ENCODE data around the gene SOX13.

Gene SOX13

GRCh38 chr1:204114606-204115005, 41.7 kb downstream of the SOX13 start:
- no peak for DNase-seq
- no peak for TF ChIP-seq POLR2A (IDR thresholded peaks at IDR 0.05; ENCODE audit: low read length)
- no peak for TF ChIP-seq GATA1 (IDR thresholded peaks at IDR 0.05; ENCODE audit: low read depth, low read length)

GRCh38 chr1:204115116-204115515, 42.2 kb downstream of the SOX13 start:
- no peak for TF ChIP-seq GATA1 (IDR thresholded peaks at IDR 0.05; ENCODE audit: low read depth, low read length)
- no peak for TF ChIP-seq POLR2A (IDR thresholded peaks at IDR 0.05; ENCODE audit: low read length)

GRCh38 chr1:204116539-204116938, 43.6 kb downstream of the SOX13 start:
- DNase-seq = no peak
- TF ChIP-seq POLR2A (IDR thresholded peaks at IDR 0.05; ENCODE audit: low read length) (no peak), GATA1 (IDR thresholded peaks at IDR 0.05; ENCODE audit: low read depth, low read length) (no peak)

More at GRCh38 chr1:204115116-204115515, 42.2 kb downstream of the SOX13 start:
- DNase-seq = no peak

GRCh38 chr1:204121840-204122555, 49.1 kb downstream of the SOX13 start:
- no peak for DNase-seq
- no peak for TF ChIP-seq POLR2A (IDR thresholded peaks at IDR 0.05; ENCODE audit: low read length)
- TF ChIP-seq GATA1 (IDR thresholded peaks at IDR 0.05; ENCODE audit: low read depth, low read length) = no peak

GRCh38 chr1:204123376-204123775, 50.5 kb downstream of the SOX13 start:
- no peak for TF ChIP-seq POLR2A (IDR thresholded peaks at IDR 0.05; ENCODE audit: low read length)
- no peak for TF ChIP-seq GATA1 (IDR thresholded peaks at IDR 0.05; ENCODE audit: low read depth, low read length)
- peak; percentile 17 to 30 for DNase-seq

GRCh38 chr1:204124639-204125038, 51.7 kb downstream of the SOX13 start:
- TF ChIP-seq POLR2A (IDR thresholded peaks at IDR 0.05; ENCODE audit: low read length) (no peak), GATA1 (IDR thresholded peaks at IDR 0.05; ENCODE audit: low read depth, low read length) (no peak)
- no peak for DNase-seq

GRCh38 chr1:204125759-204126351, 52.9 kb downstream of the SOX13 start:
- TF ChIP-seq GATA1 (IDR thresholded peaks at IDR 0.05; ENCODE audit: low read depth, low read length) = no peak
- no peak for TF ChIP-seq POLR2A (IDR thresholded peaks at IDR 0.05; ENCODE audit: low read length)

GRCh38 chr1:204126386-204126785, 53.5 kb downstream of the SOX13 start:
- TF ChIP-seq POLR2A (IDR thresholded peaks at IDR 0.05; ENCODE audit: low read length) (no peak), GATA1 (IDR thresholded peaks at IDR 0.05; ENCODE audit: low read depth, low read length) (no peak)
- DNase-seq = no peak

More at GRCh38 chr1:204125759-204126351, 52.9 kb downstream of the SOX13 start:
- no peak for DNase-seq

- no peak for DNase-seq
- TF ChIP-seq GATA1 (IDR thresholded peaks at IDR 0.05; ENCODE audit: low read depth, low read length) (no peak), POLR2A (IDR thresholded peaks at IDR 0.05; ENCODE audit: low read length) (no peak)
Measured at GRCh38 chr1:204126956-204127355, 54.0 kb downstream of the SOX13 start.

- peak; percentile 29 to 48 for DNase-seq
- TF ChIP-seq POLR2A (IDR thresholded peaks at IDR 0.05; ENCODE audit: low read length) (no peak), GATA1 (IDR thresholded peaks at IDR 0.05; ENCODE audit: low read depth, low read length) (no peak)
Measured at GRCh38 chr1:204127597-204128242, 54.8 kb downstream of the SOX13 start.

GRCh38 chr1:204128464-204128963, 55.6 kb downstream of the SOX13 start:
- no peak for DNase-seq

GRCh38 chr1:204128964-204129896, 56.3 kb downstream of the SOX13 start:
- no peak for TF ChIP-seq POLR2A (IDR thresholded peaks at IDR 0.05; ENCODE audit: low read length)
- TF ChIP-seq GATA1 (IDR thresholded peaks at IDR 0.05; ENCODE audit: low read depth, low read length) = no peak
- DNase-seq = peak; percentile 58 to 77

More at GRCh38 chr1:204128464-204128963, 55.6 kb downstream of the SOX13 start:
- TF ChIP-seq GATA1 (IDR thresholded peaks at IDR 0.05; ENCODE audit: low read depth, low read length) = no peak
- TF ChIP-seq POLR2A (IDR thresholded peaks at IDR 0.05; ENCODE audit: low read length) = no peak

- DNase-seq = no peak
- no peak for TF ChIP-seq GATA1 (IDR thresholded peaks at IDR 0.05; ENCODE audit: low read depth, low read length)
- no peak for TF ChIP-seq POLR2A (IDR thresholded peaks at IDR 0.05; ENCODE audit: low read length)
Measured at GRCh38 chr1:204130178-204130577, 57.3 kb downstream of the SOX13 start.

Data from erythroblast (primary cell).